ENCODE data around the gene ZBTB46. TPM values are rescaled to one million over a fixed set of nuclear protein-coding genes. Genes with fewer than 3 reads are reported as not detected.

Gene ZBTB46
- total RNA-seq, 1 experiment from 2014 or later, result 10.7 TPM

DNA sequence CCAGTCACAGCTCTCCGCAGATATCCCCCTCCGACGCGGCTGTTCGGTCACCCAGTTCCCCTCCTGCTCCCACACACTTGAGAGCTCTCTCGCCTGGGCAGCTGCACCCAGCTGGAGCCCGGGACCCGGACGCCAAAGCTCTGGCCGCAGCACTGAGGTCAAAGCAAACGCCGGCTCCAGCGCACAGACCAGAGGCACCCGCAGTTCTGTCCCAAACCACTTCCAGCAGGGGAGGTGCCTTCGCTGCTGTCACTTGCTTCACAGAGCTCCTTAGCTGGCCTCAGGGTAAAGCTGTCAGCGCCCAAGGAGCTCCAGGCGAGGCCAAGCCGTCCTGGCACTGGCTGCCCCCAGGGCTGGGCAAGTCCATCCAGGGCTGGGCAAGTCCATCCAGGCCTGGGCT is 63.6 kb downstream of the ZBTB46 start:
- BruUV-seq (replicated peaks), result no TSS peak
- H3K4me2 ChIP-seq (ENCODE audit: low read length), result no peak overlapping the region
- CTCF ChIA-PET, result no interaction called here
- H3K27me3 ChIP-seq (ENCODE audit: insufficient read depth, low read length), result no peaks in the 10 kb centered on the region
- H3K9me2 ChIP-seq (ENCODE audit: insufficient read depth), result no peaks in the 10 kb centered on the region
- intact Hi-C loops (cut with micrococcal nuclease), result no loop called here
- no peak overlapping the region for H3K27ac ChIP-seq (ENCODE audit: low read depth, low read length)
- no peak for ATAC-seq
- no peak for TF ChIP-seq RAD21 (IDR thresholded peaks at IDR 0.05; ENCODE audit: low read depth)
- TF ChIP-seq, protein P1, sequence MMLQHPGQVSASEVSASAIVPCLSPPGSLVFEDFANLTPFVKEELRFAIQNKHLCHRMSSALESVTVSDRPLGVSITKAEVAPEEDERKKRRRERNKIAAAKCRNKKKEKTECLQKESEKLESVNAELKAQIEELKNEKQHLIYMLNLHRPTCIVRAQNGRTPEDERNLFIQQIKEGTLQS (IDR thresholded peaks at IDR 0.05), result no peak
- RAD21 ChIA-PET (ENCODE audit: low non-redundant PET in 1 of 2, low total read pairs in 2 of 2, uncharacterized antibody in 2 of 2, unreplicated experiment in 2 of 2), result no interaction called here
- H4K20me1 ChIP-seq (ENCODE audit: insufficient read depth), result no peaks in the 10 kb centered on the region
- no peak for DNase-seq (ENCODE audit: low read depth, low spot score)
- no peaks in the 10 kb centered on the region for H3K9me3 ChIP-seq (ENCODE audit: control insufficient read depth in 1 of 2, insufficient read depth in 1 of 2, low read depth in 1 of 2, low read length in 2 of 2)
- POLR2A ChIA-PET, result no interaction called here
- H3K9ac ChIP-seq (ENCODE audit: low read length), result no peak overlapping the region
- H3K36me3 ChIP-seq (ENCODE audit: control insufficient read depth in 1 of 2, insufficient read depth in 2 of 2, low read length in 2 of 2), result no peaks in the 10 kb centered on the region
- H2AFZ ChIP-seq (ENCODE audit: low read depth, low read length, poor library complexity, severe bottlenecking), result no peak overlapping the region
- H3K79me2 ChIP-seq (ENCODE audit: insufficient read depth, low read length), result no peaks in the 10 kb centered on the region
- H3K4me3 ChIP-seq (replicated peaks in 1 of 2; ENCODE audit: low read depth in 1 of 2, low read length in 2 of 2), result no peak overlapping the region
- H3K4me1 ChIP-seq (ENCODE audit: control insufficient read depth in 1 of 2, insufficient read depth in 2 of 2, low read length in 2 of 2), result no peaks in the 10 kb centered on the region

DNA sequence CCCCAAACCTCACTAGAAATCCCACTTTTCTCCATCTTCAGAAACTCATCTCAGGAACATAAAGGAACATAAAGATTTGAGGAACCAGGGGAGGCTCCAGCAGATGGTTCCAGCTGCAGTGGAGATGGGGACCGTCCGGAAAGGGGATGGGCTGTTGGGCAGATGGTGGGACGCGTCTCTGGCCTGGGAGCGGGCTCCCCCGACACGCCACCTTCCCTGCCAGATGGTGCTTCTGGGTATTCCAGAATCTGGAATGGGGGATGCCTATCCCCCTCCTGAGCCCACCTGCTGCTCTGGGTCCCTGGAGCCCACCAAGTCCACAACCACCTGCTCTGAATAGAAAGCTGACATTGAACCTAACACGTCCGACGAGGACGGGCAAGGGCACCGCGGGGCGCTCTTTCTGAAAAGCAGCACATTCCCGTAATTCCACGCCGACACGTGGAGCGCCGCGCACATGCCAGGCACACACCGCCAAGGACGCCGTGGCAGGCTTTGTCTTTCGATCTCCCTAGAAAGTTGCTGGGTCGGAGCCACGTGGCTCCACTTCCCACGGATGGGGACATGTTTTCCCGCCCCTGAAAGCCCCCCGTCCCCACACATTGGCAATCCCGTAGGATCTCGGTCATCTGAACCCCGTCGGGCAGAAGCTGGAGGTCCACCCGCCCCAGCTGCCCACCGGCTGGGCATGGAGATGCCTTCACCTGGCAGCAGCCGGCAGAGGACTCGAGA is 64.2 kb downstream of the ZBTB46 start:
- H3K36me3 ChIP-seq (ENCODE audit: control insufficient read depth in 1 of 2, insufficient read depth in 2 of 2, low read length in 2 of 2), result no peaks in the 10 kb centered on the region
- BruUV-seq (replicated peaks), result no TSS peak
- CTCF ChIA-PET, result interaction anchor here (1.0 kb wide), 1 partner anchor 19 kb away, joined by 3 read pairs; no protein-coding TSS in a partner anchor
- H3K4me1 ChIP-seq (ENCODE audit: control insufficient read depth in 1 of 2, insufficient read depth in 2 of 2, low read length in 2 of 2), result no peaks in the 10 kb centered on the region
- no peaks in the 10 kb centered on the region for H3K9me2 ChIP-seq (ENCODE audit: insufficient read depth)
- intact Hi-C loops (cut with micrococcal nuclease), result no loop called here
- no peak overlapping the region for H3K4me2 ChIP-seq (ENCODE audit: low read length)
- ATAC-seq, result no peak
- H3K9ac ChIP-seq (ENCODE audit: low read length), result no peak overlapping the region
- H3K27ac ChIP-seq (ENCODE audit: low read depth, low read length), result no peak overlapping the region
- H2AFZ ChIP-seq (ENCODE audit: low read depth, low read length, poor library complexity, severe bottlenecking), result no peak overlapping the region
- H3K9me3 ChIP-seq (ENCODE audit: control insufficient read depth in 1 of 2, insufficient read depth in 1 of 2, low read depth in 1 of 2, low read length in 2 of 2), result no peaks in the 10 kb centered on the region
- DNase-seq (ENCODE audit: low read depth, low spot score), result no peak
- H3K4me3 ChIP-seq (replicated peaks in 1 of 2; ENCODE audit: low read depth in 1 of 2, low read length in 2 of 2), result no peak overlapping the region
- POLR2A ChIA-PET, result no interaction called here
- RAD21 ChIA-PET (ENCODE audit: low non-redundant PET in 1 of 2, low total read pairs in 2 of 2, uncharacterized antibody in 2 of 2, unreplicated experiment in 2 of 2), result interaction anchor here in 1 of 2 experiments (0.6 kb wide), 1 partner anchor 100 kb away, joined by 3 read pairs; no protein-coding TSS in a partner anchor
- no peaks in the 10 kb centered on the region for H4K20me1 ChIP-seq (ENCODE audit: insufficient read depth)
- H3K27me3 ChIP-seq (ENCODE audit: insufficient read depth, low read length), result no peaks in the 10 kb centered on the region
- no peaks in the 10 kb centered on the region for H3K79me2 ChIP-seq (ENCODE audit: insufficient read depth, low read length)
- no peak for TF ChIP-seq SIN3A (IDR thresholded peaks at IDR 0.05; ENCODE audit: low read depth)
- TF ChIP-seq TCF7L2 (IDR thresholded peaks at IDR 0.05; ENCODE audit: borderline replicate concordance, extremely low read depth, insufficient read depth, insufficient read length), result no peak
- TF ChIP-seq, protein P2, sequence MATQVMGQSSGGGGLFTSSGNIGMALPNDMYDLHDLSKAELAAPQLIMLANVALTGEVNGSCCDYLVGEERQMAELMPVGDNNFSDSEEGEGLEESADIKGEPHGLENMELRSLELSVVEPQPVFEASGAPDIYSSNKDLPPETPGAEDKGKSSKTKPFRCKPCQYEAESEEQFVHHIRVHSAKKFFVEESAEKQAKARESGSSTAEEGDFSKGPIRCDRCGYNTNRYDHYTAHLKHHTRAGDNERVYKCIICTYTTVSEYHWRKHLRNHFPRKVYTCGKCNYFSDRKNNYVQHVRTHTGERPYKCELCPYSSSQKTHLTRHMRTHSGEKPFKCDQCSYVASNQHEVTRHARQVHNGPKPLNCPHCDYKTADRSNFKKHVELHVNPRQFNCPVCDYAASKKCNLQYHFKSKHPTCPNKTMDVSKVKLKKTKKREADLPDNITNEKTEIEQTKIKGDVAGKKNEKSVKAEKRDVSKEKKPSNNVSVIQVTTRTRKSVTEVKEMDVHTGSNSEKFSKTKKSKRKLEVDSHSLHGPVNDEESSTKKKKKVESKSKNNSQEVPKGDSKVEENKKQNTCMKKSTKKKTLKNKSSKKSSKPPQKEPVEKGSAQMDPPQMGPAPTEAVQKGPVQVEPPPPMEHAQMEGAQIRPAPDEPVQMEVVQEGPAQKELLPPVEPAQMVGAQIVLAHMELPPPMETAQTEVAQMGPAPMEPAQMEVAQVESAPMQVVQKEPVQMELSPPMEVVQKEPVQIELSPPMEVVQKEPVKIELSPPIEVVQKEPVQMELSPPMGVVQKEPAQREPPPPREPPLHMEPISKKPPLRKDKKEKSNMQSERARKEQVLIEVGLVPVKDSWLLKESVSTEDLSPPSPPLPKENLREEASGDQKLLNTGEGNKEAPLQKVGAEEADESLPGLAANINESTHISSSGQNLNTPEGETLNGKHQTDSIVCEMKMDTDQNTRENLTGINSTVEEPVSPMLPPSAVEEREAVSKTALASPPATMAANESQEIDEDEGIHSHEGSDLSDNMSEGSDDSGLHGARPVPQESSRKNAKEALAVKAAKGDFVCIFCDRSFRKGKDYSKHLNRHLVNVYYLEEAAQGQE (IDR thresholded peaks at IDR 0.05; ENCODE audit: low read depth), result no peak
- TF ChIP-seq YY1 (IDR thresholded peaks at IDR 0.05; ENCODE audit: extremely low read depth, insufficient replicate concordance, low read depth, low read length), result no peak
- TF ChIP-seq, protein P3, sequence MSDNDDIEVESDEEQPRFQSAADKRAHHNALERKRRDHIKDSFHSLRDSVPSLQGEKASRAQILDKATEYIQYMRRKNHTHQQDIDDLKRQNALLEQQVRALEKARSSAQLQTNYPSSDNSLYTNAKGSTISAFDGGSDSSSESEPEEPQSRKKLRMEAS (IDR thresholded peaks at IDR 0.05), result no peak
- TF ChIP-seq SRF (IDR thresholded peaks at IDR 0.05; ENCODE audit: low read depth), result no peak
- TF ChIP-seq FOSL1 (IDR thresholded peaks at IDR 0.05; ENCODE audit: low read depth), result no peak
- no peak for TF ChIP-seq ZFX (IDR thresholded peaks at IDR 0.05)
- TF ChIP-seq POLR2A (IDR thresholded peaks at IDR 0.05; ENCODE audit: borderline replicate concordance, extremely low read depth, insufficient read depth, insufficient read length), result no peak
- no peak for TF ChIP-seq ELF1 (IDR thresholded peaks at IDR 0.05; ENCODE audit: borderline replicate concordance, low read depth)
- TF ChIP-seq, protein P4, sequence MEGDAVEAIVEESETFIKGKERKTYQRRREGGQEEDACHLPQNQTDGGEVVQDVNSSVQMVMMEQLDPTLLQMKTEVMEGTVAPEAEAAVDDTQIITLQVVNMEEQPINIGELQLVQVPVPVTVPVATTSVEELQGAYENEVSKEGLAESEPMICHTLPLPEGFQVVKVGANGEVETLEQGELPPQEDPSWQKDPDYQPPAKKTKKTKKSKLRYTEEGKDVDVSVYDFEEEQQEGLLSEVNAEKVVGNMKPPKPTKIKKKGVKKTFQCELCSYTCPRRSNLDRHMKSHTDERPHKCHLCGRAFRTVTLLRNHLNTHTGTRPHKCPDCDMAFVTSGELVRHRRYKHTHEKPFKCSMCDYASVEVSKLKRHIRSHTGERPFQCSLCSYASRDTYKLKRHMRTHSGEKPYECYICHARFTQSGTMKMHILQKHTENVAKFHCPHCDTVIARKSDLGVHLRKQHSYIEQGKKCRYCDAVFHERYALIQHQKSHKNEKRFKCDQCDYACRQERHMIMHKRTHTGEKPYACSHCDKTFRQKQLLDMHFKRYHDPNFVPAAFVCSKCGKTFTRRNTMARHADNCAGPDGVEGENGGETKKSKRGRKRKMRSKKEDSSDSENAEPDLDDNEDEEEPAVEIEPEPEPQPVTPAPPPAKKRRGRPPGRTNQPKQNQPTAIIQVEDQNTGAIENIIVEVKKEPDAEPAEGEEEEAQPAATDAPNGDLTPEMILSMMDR (IDR thresholded peaks at IDR 0.05 in 2 of 3, conservative IDR thresholded peaks at IDR 0.05 in 1 of 3; ENCODE audit: borderline replicate concordance in 1 of 3, insufficient read depth in 1 of 3, low read depth in 2 of 3, low read length in 2 of 3), result no peak
- no peak for TF ChIP-seq CEBPB (IDR thresholded peaks at IDR 0.05; ENCODE audit: low read depth)
- TF ChIP-seq, protein P1 (IDR thresholded peaks at IDR 0.05), result no peak

Data from HCT116 (cell line).